ENCODE data around the gene SSBP3.
"Not testable (repeated sequence)": the region's sequence is repeated elsewhere in the genome, so short reads cannot be mapped to it uniquely, and the experiment has no call there.

The SSBP3 gene

GRCh38 chr1:54392401-54392800 lies 13.8 kb downstream of the SSBP3 start:
- DNase-seq (ENCODE audit: low spot score) = no peak

- DNase-seq (ENCODE audit: low spot score) = no peak
Measured at GRCh38 chr1:54391450-54392209, 14.6 kb downstream of the SSBP3 start.

- no peak for DNase-seq (ENCODE audit: low spot score)
Measured at GRCh38 chr1:54390655-54391054, 15.5 kb downstream of the SSBP3 start.

- not testable (repeated sequence) for DNase-seq (ENCODE audit: low spot score)
Measured at GRCh38 chr1:54389608-54390007, 16.6 kb downstream of the SSBP3 start.

- no peak for DNase-seq (ENCODE audit: low spot score)
Measured at GRCh38 chr1:54387419-54387818, 18.8 kb downstream of the SSBP3 start.

GRCh38 chr1:54385727-54386022 lies 20.5 kb downstream of the SSBP3 start:
- DNase-seq (ENCODE audit: low spot score) = no peak

- no peak for DNase-seq (ENCODE audit: low spot score)
Measured at GRCh38 chr1:54384918-54385726, 21.1 kb downstream of the SSBP3 start.

- DNase-seq (ENCODE audit: low spot score) = no peak
Measured at GRCh38 chr1:54384471-54384870, 21.7 kb downstream of the SSBP3 start.

GRCh38 chr1:54381524-54381923 lies 24.7 kb downstream of the SSBP3 start:
- no peak for DNase-seq (ENCODE audit: low spot score)

- DNase-seq (ENCODE audit: low spot score) = no peak
Measured at GRCh38 chr1:54380290-54380882, 25.8 kb downstream of the SSBP3 start.

GRCh38 chr1:54379555-54380289 lies 26.5 kb downstream of the SSBP3 start:
- no peak for DNase-seq (ENCODE audit: low spot score)

- DNase-seq (ENCODE audit: low spot score) = no peak
Measured at GRCh38 chr1:54378874-54379554, 27.2 kb downstream of the SSBP3 start.

GRCh38 chr1:54378157-54378873 lies 27.9 kb downstream of the SSBP3 start:
- no peak for DNase-seq (ENCODE audit: low spot score)

GRCh38 chr1:54377040-54377691 lies 29.0 kb downstream of the SSBP3 start:
- DNase-seq (ENCODE audit: low spot score) = no peak

- DNase-seq (ENCODE audit: low spot score) = no peak
Measured at GRCh38 chr1:54376430-54377039, 29.7 kb downstream of the SSBP3 start.

GRCh38 chr1:54375712-54376429 lies 30.3 kb downstream of the SSBP3 start:
- DNase-seq (ENCODE audit: low spot score) = no peak

- DNase-seq (ENCODE audit: low spot score) = no peak
Measured at GRCh38 chr1:54375298-54375697, 30.9 kb downstream of the SSBP3 start.

- DNase-seq (ENCODE audit: low spot score) = no peak
Measured at GRCh38 chr1:54374766-54375165, 31.4 kb downstream of the SSBP3 start.

GRCh38 chr1:54372978-54373377 lies 33.2 kb downstream of the SSBP3 start:
- no peak for DNase-seq (ENCODE audit: low spot score)

GRCh38 chr1:54371942-54372275 lies 34.3 kb downstream of the SSBP3 start:
- no peak for DNase-seq (ENCODE audit: low spot score)
